Measurements from ENCODE around the gene TMEM255B.

DNA sequence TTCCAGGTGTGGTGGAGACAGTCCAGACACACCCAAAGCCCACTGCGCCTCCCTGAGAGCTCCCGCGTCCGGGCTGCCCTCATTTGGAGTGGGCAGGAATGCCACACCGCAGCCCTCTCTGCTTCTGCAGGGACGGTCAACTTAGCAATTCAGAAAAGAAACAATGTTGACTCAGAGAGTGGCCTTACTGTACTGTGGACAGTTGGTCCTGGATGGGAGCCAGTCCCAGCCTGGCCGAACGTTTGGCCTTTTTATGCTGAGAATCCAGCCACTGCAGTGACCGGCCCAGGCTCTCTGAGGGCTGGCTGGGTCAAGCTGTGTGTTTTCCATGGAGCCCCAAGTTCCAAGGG lies 97.7 kb downstream of the TMEM255B start:
- TF ChIP-seq CTCF (IDR thresholded peaks at IDR 0.05) (no peak), POLR2AphosphoS5 (IDR thresholded peaks at IDR 0.05) (no peak)
